HepG2 (cell line): ENCODE measurements around the gene MITF. TPM values are rescaled to one million over a fixed set of nuclear protein-coding genes. Genes with fewer than 3 reads are reported as not detected.

ENCODE experiments used
- ATAC-seq: fragments of 200-7000 bp; cut with Tn5 transposase; 3 replicates; pipeline ENCODE4 v1.9.1; 2020; ENCODE audit warnings: mild to moderate bottlenecking, moderate library complexity
- BruUV-seq: library from RNA; stranded (reverse); fragments of 400-500 nt; replicated peaks from 2 replicates; lab custom pipeline; 2021; lab: Mats Ljungman, UMichigan
- CTCF ChIA-PET: fragments of 300-600 bp; formaldehyde crosslinking; extraction: SDS; loops from one replicate; lab custom pipeline; 2021; ENCODE audit warnings: low total read pairs, inconsistent platforms, low intra/inter-chr PET ratio; lab: Yijun Ruan, JAX
- POLR2A ChIA-PET: fragments of 350-600 bp; sonication (Branson Sonifier 250); formaldehyde crosslinking; loops from one replicate; lab custom pipeline; 2020; ENCODE audit warnings: antibody characterized with exemption, inconsistent platforms; lab: Yijun Ruan, JAX
- DNase-seq: peaks from one replicate; pipeline ENCODE4 v3.0.0-alpha.2; 2015; ENCODE audit warnings: low spot score
- FAIRE-seq: peaks from 3 replicates; lab custom pipeline; 2011; peaks lifted over from hg19 to GRCh38; lab: Jason Lieb, UNC
- H2AFZ ChIP-seq: one replicate; pipeline ENCODE4 v1.6.1; 2011; ENCODE audit warnings: low read length, inconsistent platforms
- H3K27ac ChIP-seq: fragments of 300-600 bp; 3 replicates; pipeline ENCODE4 v1.8.0; 2011; ENCODE audit warnings: mixed run types, mild to moderate bottlenecking, mixed read lengths, low read length, inconsistent platforms; ENCODE audit not compliant: insufficient read depth; ENCODE audit errors: extremely low read length
- H3K27me3 ChIP-seq, 2 experiments: fragments of 200-600 bp in 1 of 2; 2 replicates in 1 of 2; 3 replicates in 1 of 2; pipeline versions ENCODE4 v1.6.0 to v1.8.0; 2011; ENCODE audit warnings: low read length in 2 of 2, mild to moderate bottlenecking in 2 of 2, moderate library complexity in 2 of 2, inconsistent platforms in 1 of 2; ENCODE audit not compliant: insufficient read depth in 2 of 2, control insufficient read depth in 1 of 2
- H3K36me3 ChIP-seq, 2 experiments: fragments of 200-600 bp in 1 of 2; replicated peaks in 1 of 2; 2 replicates in 1 of 2; 3 replicates in 1 of 2; pipeline versions ENCODE4 v1.5.1 to v1.8.0; 2011; ENCODE audit warnings: low read length in 2 of 2, inconsistent platforms in 1 of 2; ENCODE audit not compliant: insufficient read depth in 2 of 2, control insufficient read depth in 1 of 2
- H3K4me1 ChIP-seq: 2 replicates; pipeline ENCODE4 v1.5.1; 2012; ENCODE audit warnings: low read length, inconsistent platforms; ENCODE audit not compliant: insufficient read depth
- H3K4me2 ChIP-seq: 2 replicates; pipeline ENCODE4 v1.6.0; 2011; ENCODE audit warnings: low read depth, low read length, inconsistent platforms
- H3K4me3 ChIP-seq, 3 experiments: fragments of 200-600 bp in 1 of 3; sonication (generic), shearing (Covaris generic) in 1 of 3; replicated peaks in 1 of 3; 2 replicates each; pipeline ENCODE4 v1.5.1; 2011 to 2016; ENCODE audit warnings: low read length in 3 of 3, inconsistent platforms in 2 of 3, low read depth in 2 of 3, mild to moderate bottlenecking in 2 of 3, control low read depth in 1 of 3, mixed read lengths in 1 of 3; ENCODE audit not compliant: insufficient read depth in 1 of 3
- H3K79me2 ChIP-seq: one replicate; pipeline ENCODE4 v1.6.1; 2011; ENCODE audit warnings: low read length, inconsistent platforms; ENCODE audit not compliant: insufficient read depth
- H3K9ac ChIP-seq: 2 replicates; pipeline ENCODE4 v1.6.0; 2011; ENCODE audit warnings: mild to moderate bottlenecking, low read depth, low read length, inconsistent platforms; ENCODE audit not compliant: insufficient read depth
- H3K9me3 ChIP-seq: 2 replicates; pipeline ENCODE4 v1.5.1; 2012; ENCODE audit warnings: mild to moderate bottlenecking, low read length
- H4K20me1 ChIP-seq: 2 replicates; pipeline ENCODE4 v1.6.0; 2011; ENCODE audit warnings: inconsistent platforms, mild to moderate bottlenecking, low read length, moderate library complexity; ENCODE audit not compliant: insufficient read depth
- ATF5 ChIP-seq: sonication (generic); formaldehyde crosslinking; IDR thresholded peaks from 2 replicates; pipeline ENCODE4 v1.4.0; 2020; ENCODE audit warnings: mild to moderate bottlenecking, low read depth, missing genetic modification reagents
- KMT2B ChIP-seq: IDR thresholded peaks from 2 replicates; pipeline ENCODE4 v1.6.1; 2016; ENCODE audit warnings: missing genetic modification reagents, missing compliant biosample characterization
- LRRFIP1 ChIP-seq: sonication (generic); formaldehyde crosslinking; conservative IDR thresholded peaks from 2 replicates; pipeline ENCODE4 v1.4.0; 2020; ENCODE audit warnings: missing genetic modification reagents
- MAZ ChIP-seq, 2 experiments: sonication (generic) in 1 of 2; formaldehyde crosslinking in 1 of 2; IDR thresholded peaks; 2 replicates each; pipeline versions ENCODE4 v1.5.0 to v1.6.1; 2012 to 2020; ENCODE audit warnings: low read depth in 2 of 2, mild to moderate bottlenecking in 2 of 2, borderline replicate concordance in 1 of 2, improper control_type of control experiment in 1 of 2, low read length in 1 of 2, missing genetic modification reagents in 1 of 2, moderate library complexity in 1 of 2
- MBNL3 ChIP-seq: fragments of 250-450 bp; sonication (Bioruptor Pico); conservative IDR thresholded peaks from 2 replicates; pipeline ENCODE4 v1.8.0; 2022; ENCODE audit warnings: mild to moderate bottlenecking, inconsistent platforms
- MYNN ChIP-seq: sonication (generic); formaldehyde crosslinking; IDR thresholded peaks from 2 replicates; pipeline ENCODE4 v1.4.0; 2020; ENCODE audit warnings: mild to moderate bottlenecking, low read depth, missing genetic modification reagents
- SALL1 ChIP-seq: sonication (generic); formaldehyde crosslinking; IDR thresholded peaks from 2 replicates; pipeline ENCODE4 v1.8.0; 2022; ENCODE audit warnings: mild to moderate bottlenecking, missing genetic modification reagents
- SALL2 ChIP-seq: sonication (generic); formaldehyde crosslinking; IDR thresholded peaks from 2 replicates; pipeline ENCODE4 v1.8.1; 2023; ENCODE audit warnings: mild to moderate bottlenecking, missing genetic modification reagents, inconsistent platforms
- ZSCAN20 ChIP-seq: sonication (generic); formaldehyde crosslinking; IDR thresholded peaks from 2 replicates; pipeline ENCODE4 v1.4.0; 2020; ENCODE audit warnings: missing genetic modification reagents, mild to moderate bottlenecking, borderline replicate concordance
- WGBS: methylation state at CpG from one replicate; pipeline ENCODE4 v1.1.6; 2017; ENCODE audit warnings: low lambda C conversion rate; 5-methylcytosine and 5-hydroxymethylcytosine counted together
- in situ Hi-C: cut with HindIII; loops from 2 replicates; pipeline ENCODE4 v1.10.0; 2017; ENCODE audit warnings: low pct_unique_long_range_greater_than_20kb; ENCODE audit not compliant: extremely low pct_ligation_motif_present
- intact Hi-C: fragments of 100-400 bp; cut with micrococcal nuclease; formaldehyde crosslinking; loops from one replicate; pipeline ENCODE4 v1.10.0; 2022; ENCODE audit not compliant: unreplicated experiment
- polyA plus RNA-seq, 8 experiments: library from polyadenylated mRNA; depleted of rRNA in 3 of 8; stranded (reverse) in 7 of 8; unstranded in 1 of 8; fragments of >200 nt; fragmentation: Illumina TruSeq in 4 of 8; extraction: Trizol in 4 of 8; gene quantifications; 2 replicates each; pipeline versions ENCODE4 v1.2.1 to v1.2.3, GENCODE V29; 2011 to 2016; ENCODE audit warnings: low read depth in 4 of 8, missing spikeins in 1 of 8, mixed read lengths in 1 of 8; ENCODE audit not compliant: insufficient read depth in 1 of 8
- total RNA-seq, 5 experiments: library from RNA; depleted of rRNA; stranded (reverse); fragments of >200 nt; fragmentation: Illumina TruSeq; extraction: Trizol; gene quantifications; 2 replicates each; pipeline ENCODE4 v1.2.3, GENCODE V29; 2016; ENCODE audit warnings: low read depth in 1 of 5
- TF ChIP-seq, protein P1 (sequence below): sonication (generic); formaldehyde crosslinking; IDR thresholded peaks from 2 replicates; pipeline ENCODE4 v1.5.0; 2020; ENCODE audit warnings: mild to moderate bottlenecking, missing genetic modification reagents, moderate library complexity
- TF ChIP-seq, protein P2 (sequence below), 2 experiments: sonication (generic) in 1 of 2; formaldehyde crosslinking in 1 of 2; IDR thresholded peaks; 2 replicates each; pipeline versions ENCODE4 v1.4.0 to v1.6.1; 2016 to 2020; ENCODE audit warnings: borderline replicate concordance in 1 of 2, low read depth in 1 of 2, mild to moderate bottlenecking in 1 of 2, missing genetic modification reagents in 1 of 2

MITF gene
- total and polyA plus RNA-seq, 2 of the 13 experiments (the other 11 are each of a cell fraction or from before 2014, with no cell fraction given): 0.12 to 0.38 TPM

DNA sequence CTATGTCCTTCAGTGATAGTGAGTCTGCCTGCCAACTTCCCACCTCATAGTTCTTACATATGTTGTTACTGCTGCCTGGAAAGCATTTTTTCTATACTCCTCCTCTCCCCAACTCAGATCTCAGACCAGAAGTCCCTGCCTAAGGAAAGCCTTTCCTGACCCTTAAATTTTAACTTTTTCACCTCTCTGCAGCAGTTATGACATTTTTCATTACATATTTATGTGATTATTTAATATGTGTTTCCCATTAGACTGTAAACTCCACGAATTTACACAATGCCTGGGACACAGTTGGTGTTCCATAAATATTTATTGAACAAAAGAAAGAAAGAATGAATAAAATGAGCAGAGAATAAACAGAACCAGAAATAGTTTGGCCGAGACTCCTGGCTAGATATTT, 125.5 kb downstream of the MITF start (continued):
- TF ChIP-seq LRRFIP1 (CRISPR knock-in tag) (no peak), ZSCAN20 (CRISPR knock-in tag) (no peak)
- TF ChIP-seq, protein P1, sequence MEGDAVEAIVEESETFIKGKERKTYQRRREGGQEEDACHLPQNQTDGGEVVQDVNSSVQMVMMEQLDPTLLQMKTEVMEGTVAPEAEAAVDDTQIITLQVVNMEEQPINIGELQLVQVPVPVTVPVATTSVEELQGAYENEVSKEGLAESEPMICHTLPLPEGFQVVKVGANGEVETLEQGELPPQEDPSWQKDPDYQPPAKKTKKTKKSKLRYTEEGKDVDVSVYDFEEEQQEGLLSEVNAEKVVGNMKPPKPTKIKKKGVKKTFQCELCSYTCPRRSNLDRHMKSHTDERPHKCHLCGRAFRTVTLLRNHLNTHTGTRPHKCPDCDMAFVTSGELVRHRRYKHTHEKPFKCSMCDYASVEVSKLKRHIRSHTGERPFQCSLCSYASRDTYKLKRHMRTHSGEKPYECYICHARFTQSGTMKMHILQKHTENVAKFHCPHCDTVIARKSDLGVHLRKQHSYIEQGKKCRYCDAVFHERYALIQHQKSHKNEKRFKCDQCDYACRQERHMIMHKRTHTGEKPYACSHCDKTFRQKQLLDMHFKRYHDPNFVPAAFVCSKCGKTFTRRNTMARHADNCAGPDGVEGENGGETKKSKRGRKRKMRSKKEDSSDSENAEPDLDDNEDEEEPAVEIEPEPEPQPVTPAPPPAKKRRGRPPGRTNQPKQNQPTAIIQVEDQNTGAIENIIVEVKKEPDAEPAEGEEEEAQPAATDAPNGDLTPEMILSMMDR (CRISPR knock-in tag): no peak

- no peak for DNase-seq
- FAIRE-seq: no peak
- BruUV-seq: no TSS peak
- no peaks in the 10 kb centered on the region for H3K9me3 ChIP-seq
- H3K4me1 ChIP-seq: no peaks in the 10 kb centered on the region
- ATAC-seq: no peak; the same call in 2 of the 3 replicates
- no peaks in the 10 kb centered on the region for H3K79me2 ChIP-seq
- H4K20me1 ChIP-seq: no peaks in the 10 kb centered on the region
- H3K36me3 ChIP-seq: no peaks in the 10 kb centered on the region
- H3K27me3 ChIP-seq: no peaks in the 10 kb centered on the region
- POLR2A ChIA-PET: no interaction called here
- CTCF ChIA-PET: no interaction called here
- no peak overlapping the region for H3K4me3 ChIP-seq
- no peak overlapping the region for H3K4me2 ChIP-seq
- no peak overlapping the region for H3K27ac ChIP-seq
- no peak overlapping the region for H3K9ac ChIP-seq
- no peak overlapping the region for H2AFZ ChIP-seq
- in situ Hi-C loops: no loop called here
- intact Hi-C loops: no loop called here
- WGBS: 11% methylated on average over 7 of the region's 10 CpGs
- TF ChIP-seq SALL2 (CRISPR knock-in tag): no peak
- no peak for TF ChIP-seq MYNN (CRISPR knock-in tag)
- TF ChIP-seq MBNL3 (CRISPR knock-in tag): no peak
- no peak for TF ChIP-seq SALL1 (CRISPR knock-in tag)
- TF ChIP-seq, protein P2, sequence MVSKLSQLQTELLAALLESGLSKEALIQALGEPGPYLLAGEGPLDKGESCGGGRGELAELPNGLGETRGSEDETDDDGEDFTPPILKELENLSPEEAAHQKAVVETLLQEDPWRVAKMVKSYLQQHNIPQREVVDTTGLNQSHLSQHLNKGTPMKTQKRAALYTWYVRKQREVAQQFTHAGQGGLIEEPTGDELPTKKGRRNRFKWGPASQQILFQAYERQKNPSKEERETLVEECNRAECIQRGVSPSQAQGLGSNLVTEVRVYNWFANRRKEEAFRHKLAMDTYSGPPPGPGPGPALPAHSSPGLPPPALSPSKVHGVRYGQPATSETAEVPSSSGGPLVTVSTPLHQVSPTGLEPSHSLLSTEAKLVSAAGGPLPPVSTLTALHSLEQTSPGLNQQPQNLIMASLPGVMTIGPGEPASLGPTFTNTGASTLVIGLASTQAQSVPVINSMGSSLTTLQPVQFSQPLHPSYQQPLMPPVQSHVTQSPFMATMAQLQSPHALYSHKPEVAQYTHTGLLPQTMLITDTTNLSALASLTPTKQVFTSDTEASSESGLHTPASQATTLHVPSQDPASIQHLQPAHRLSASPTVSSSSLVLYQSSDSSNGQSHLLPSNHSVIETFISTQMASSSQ (IDR thresholded peaks at IDR 0.05; ENCODE audit: low read depth): no peak
- TF ChIP-seq, protein P2 (CRISPR knock-in tag; IDR thresholded peaks at IDR 0.05; ENCODE audit: borderline replicate concordance): no peak
- TF ChIP-seq KMT2B: no peak
- TF ChIP-seq ATF5 (CRISPR knock-in tag): no peak
- TF ChIP-seq MAZ (IDR thresholded peaks at IDR 0.05; ENCODE audit: borderline replicate concordance, low read depth, low read length): no peak
- TF ChIP-seq MAZ (CRISPR knock-in tag; IDR thresholded peaks at IDR 0.05; ENCODE audit: low read depth): no peak
Observed at GRCh38 chr3:69865925-69866679, 126.8 kb downstream of the MITF start.
